HPDE6-E6E7 (cell line): ENCODE data around the gene CUL1.

Experiments used
- DNase-seq: peaks from one replicate; pipeline ENCODE4 v3.0.0; 2011; ENCODE audit warnings: missing footprints; ENCODE audit errors: extremely low spot score

CUL1 gene

GRCh38 chr7:148804343-148805235 is 105.9 kb downstream of the CUL1 start:
- no peak for DNase-seq

- DNase-seq, result no peak
Measured at GRCh38 chr7:148806187-148806586, 107.5 kb downstream of the CUL1 start.

- DNase-seq, result no peak
Measured at GRCh38 chr7:148807436-148807835, 108.7 kb downstream of the CUL1 start.

GRCh38 chr7:148809856-148810255 is 111.2 kb downstream of the CUL1 start:
- DNase-seq, result no peak

GRCh38 chr7:148811892-148812291 is 113.2 kb downstream of the CUL1 start:
- DNase-seq, result no peak

- no peak for DNase-seq
Measured at GRCh38 chr7:148813890-148814289, 115.2 kb downstream of the CUL1 start.

GRCh38 chr7:148814922-148815559 is 116.3 kb downstream of the CUL1 start:
- no peak for DNase-seq

GRCh38 chr7:148815612-148816011 is 116.9 kb downstream of the CUL1 start:
- no peak for DNase-seq

- DNase-seq, result no peak
Measured at GRCh38 chr7:148819697-148820360, 121.1 kb downstream of the CUL1 start.

- no peak for DNase-seq
Measured at GRCh38 chr7:148821422-148821821, 122.7 kb downstream of the CUL1 start.

- no peak for DNase-seq
Measured at GRCh38 chr7:148824864-148825263, 126.2 kb downstream of the CUL1 start.

- no peak for DNase-seq
Measured at GRCh38 chr7:148825338-148825737, 126.6 kb downstream of the CUL1 start.

GRCh38 chr7:148828965-148829364 is 130.3 kb downstream of the CUL1 start:
- DNase-seq, result no peak

GRCh38 chr7:148830897-148831692 is 132.4 kb downstream of the CUL1 start:
- no peak for DNase-seq

GRCh38 chr7:148831782-148832181 is 133.1 kb downstream of the CUL1 start:
- no peak for DNase-seq

- no peak for DNase-seq
Measured at GRCh38 chr7:148834605-148835004, 135.9 kb downstream of the CUL1 start.

GRCh38 chr7:148835854-148836253 is 137.2 kb downstream of the CUL1 start:
- no peak for DNase-seq

GRCh38 chr7:148838905-148839304 is 140.2 kb downstream of the CUL1 start:
- DNase-seq, result no peak

- no peak for DNase-seq
Measured at GRCh38 chr7:148847815-148848734, 149.4 kb downstream of the CUL1 start.

GRCh38 chr7:148849393-148850098 is 150.8 kb downstream of the CUL1 start:
- DNase-seq, result no peak
